Measurements from ENCODE around the gene SEC23B. TPM values are rescaled to one million over a fixed set of nuclear protein-coding genes. Genes with fewer than 3 reads are reported as not detected.

Gene SEC23B
- total and polyA plus RNA-seq, 2 of the 13 experiments (the other 11 are each of a cell fraction or from before 2014, with no cell fraction given), result 114 to 120 TPM

- TF ChIP-seq REST (IDR thresholded peaks at IDR 0.05; ENCODE audit: borderline replicate concordance in 1 of 2, low read depth in 1 of 2, low read length in 2 of 2) (peak in 1 of 2 experiments; percentile 37; a peak in 1 of 4 replicates), TBP (CRISPR knock-in tag; IDR thresholded peaks at IDR 0.05) (peak; percentile 92; the same call in 1 of the 2 replicates), ETV5 (CRISPR knock-in tag; IDR thresholded peaks at IDR 0.05; ENCODE audit: borderline replicate concordance) (peak; percentile 91), ZNF207 (IDR thresholded peaks at IDR 0.05; ENCODE audit: borderline replicate concordance) (no peak), ZKSCAN5 (CRISPR knock-in tag; IDR thresholded peaks at IDR 0.05) (peak; percentile 78; the same call in 1 of the 2 replicates), GATAD2A (CRISPR knock-in tag; IDR thresholded peaks at IDR 0.05) (peak; percentile 83), YY1 (IDR thresholded peaks at IDR 0.05; ENCODE audit: insufficient read depth, insufficient replicate concordance, low read depth, low read length) (peak; percentile 99), PRMT3 (CRISPR knock-in tag; IDR thresholded peaks at IDR 0.05; ENCODE audit: borderline replicate concordance, low read depth) (peak; percentile 87; the same call in 1 of the 2 replicates), ZFP90 (CRISPR knock-in tag; IDR thresholded peaks at IDR 0.05; ENCODE audit: borderline replicate concordance) (peak; percentile 88), HDAC2 (CRISPR knock-in tag; IDR thresholded peaks at IDR 0.05) (peak; percentile 88), CEBPG (CRISPR knock-in tag; IDR thresholded peaks at IDR 0.05) (peak; percentile 57), MIER3 (CRISPR knock-in tag; IDR thresholded peaks at IDR 0.05; ENCODE audit: borderline replicate concordance) (peak; percentile 91), CEBPZ (IDR thresholded peaks at IDR 0.05; ENCODE audit: low read length) (no peak), SMAD9 (CRISPR knock-in tag; IDR thresholded peaks at IDR 0.05) (peak; percentile 85; the same call in 1 of the 2 replicates), E2F2 (CRISPR knock-in tag; IDR thresholded peaks at IDR 0.05; ENCODE audit: borderline replicate concordance) (peak; percentile 70; the same call in 1 of the 2 replicates), TFAP4 (IDR thresholded peaks at IDR 0.05; ENCODE audit: borderline replicate concordance, low read depth) (peak; percentile 78), GRHL1 (CRISPR knock-in tag; conservative IDR thresholded peaks at IDR 0.05) (no peak)
Measured at GRCh38 chr20:18507218-18508191, at the start of gene SEC23B (continued).
